GM19372 (cell line): Measurements from ENCODE around the gene RYR1.

ENCODE experiments used
- ATAC-seq: cut with Tn5 transposase; IDR thresholded peaks from one replicate; pipeline ENCODE4 v1.9.1; 2021; ENCODE audit warnings: mild to moderate bottlenecking, low read depth, moderate library complexity; ENCODE audit not compliant: unreplicated experiment

Gene RYR1

GRCh38 chr19:38632476-38633213, 199.2 kb downstream of the RYR1 start:
- ATAC-seq, result no peak

- no peak for ATAC-seq
These were observed 201.4 kb downstream of the RYR1 start for GRCh38 chr19:38634757-38635482.

- ATAC-seq, result no peak
These were observed 202.2 kb downstream of the RYR1 start for GRCh38 chr19:38635483-38636399.
